Prostate gland (tissue), 2 donors: ENCODE results near the gene MEGF10. TPM values are rescaled to one million over a fixed set of nuclear protein-coding genes. Genes with fewer than 3 reads are reported as not detected.

Experiments used
- DNase-seq: peaks from one replicate; pipeline ENCODE4 v3.0.0-alpha.2; 2019; ENCODE audit warnings: low spot score
- H3K27ac ChIP-seq, 2 donors: fragments of 200-600 bp; sonication (generic); 2 replicates each; pipeline ENCODE4 v1.5.1; 2017 to 2019
- H3K27me3 ChIP-seq: fragments of 200-600 bp; sonication (generic); replicated peaks from 2 replicates; pipeline ENCODE4 v1.5.1; 2019; ENCODE audit not compliant: insufficient read depth
- H3K36me3 ChIP-seq, 2 donors: fragments of 200-600 bp; sonication (generic); 1 replicate in 1 of 2; 2 replicates in 1 of 2; pipeline versions ENCODE4 v1.5.1 to v1.8.1; 2017 to 2019
- H3K4me1 ChIP-seq: fragments of 200-600 bp; sonication (generic); replicated peaks from 2 replicates; pipeline ENCODE4 v1.5.1; 2019
- H3K4me3 ChIP-seq, 2 donors: fragments of 200-600 bp; sonication (generic); 2 replicates each; pipeline ENCODE4 v1.5.1; 2017 to 2019
- H3K9me3 ChIP-seq: fragments of 200-600 bp; sonication (generic); 2 replicates; pipeline ENCODE4 v1.5.1; 2017
- CTCF ChIP-seq, 4 experiments: fragments of 200-600 bp in 2 of 4; fragments of 450-650 bp in 2 of 4; sonication (generic) in 2 of 4; IDR thresholded peaks; 1 replicate in 3 of 4; 2 replicates in 1 of 4; pipeline ENCODE4 v1.5.1; 2016 to 2019; ENCODE audit warnings: antibody characterized with exemption in 4 of 4, mild to moderate bottlenecking in 2 of 4, moderate library complexity in 2 of 4
- POLR2A ChIP-seq: fragments of 450-650 bp; IDR thresholded peaks from one replicate; pipeline ENCODE4 v1.6.1; 2016; ENCODE audit warnings: antibody characterized with exemption, mild to moderate bottlenecking
- POLR2AphosphoS5 ChIP-seq: sonication (generic); formaldehyde crosslinking; IDR thresholded peaks from one replicate; pipeline ENCODE4 v1.6.1; 2017; ENCODE audit warnings: antibody characterized with exemption
- WGBS: methylation state at CpG from one replicate; pipeline ENCODE4 v1.1.5; 2018; 5-methylcytosine and 5-hydroxymethylcytosine counted together
- intact Hi-C: fragments of 100-400 bp; cut with DNase I; formaldehyde crosslinking; loops from one replicate; pipeline ENCODE4 v1.14.2; 2022
- total RNA-seq, 2 donors: library from RNA; depleted of rRNA; stranded (reverse); fragments of >200 nt; gene quantifications; one replicate each; pipeline ENCODE4 v1.1.0, GENCODE V29; 2016

MEGF10 gene
- total RNA-seq, 2 donors from 2014 or later, result 0.77 to 7.9 TPM

- Histone ChIP-seq H3K9me3 (no peaks in the 10 kb centered on the region), H3K4me1 (no peaks in the 10 kb centered on the region), H3K36me3 (no peaks in the 10 kb centered on the region), H3K27me3 (no peaks in the 10 kb centered on the region), H3K27ac (no peak overlapping the region), H3K4me3 (no peak overlapping the region)
- no peak for TF ChIP-seq POLR2AphosphoS5
- no peak for TF ChIP-seq CTCF (IDR thresholded peaks at IDR 0.05)
- no peak for TF ChIP-seq POLR2A
- 70% methylated on average over 10 of the region's 10 CpGs for WGBS
- intact Hi-C loops, result no loop called here
- no peak for DNase-seq
Measured at GRCh38 chr5:127409246-127409917, 118.8 kb downstream of the MEGF10 start.

GRCh38 chr5:127409921-127410675, 119.5 kb downstream of the MEGF10 start:
- H3K4me3 ChIP-seq, result no peak overlapping the region
- H3K27me3 ChIP-seq, result no peaks in the 10 kb centered on the region
- 86% methylated on average over 15 of the region's 15 CpGs for WGBS
- intact Hi-C loops, result no loop called here
- H3K27ac ChIP-seq, result no peak overlapping the region
- no peak for TF ChIP-seq POLR2A
- no peak for TF ChIP-seq POLR2AphosphoS5
- no peaks in the 10 kb centered on the region for H3K9me3 ChIP-seq
- H3K36me3 ChIP-seq, result no peaks in the 10 kb centered on the region
- no peak for DNase-seq
- H3K4me1 ChIP-seq, result no peaks in the 10 kb centered on the region

- H3K4me1 ChIP-seq, result no peaks in the 10 kb centered on the region
- TF ChIP-seq CTCF (IDR thresholded peaks at IDR 0.05) (no peak), POLR2AphosphoS5 (no peak), POLR2A (no peak)
- H3K4me3 ChIP-seq, result no peak overlapping the region
- no peaks in the 10 kb centered on the region for H3K36me3 ChIP-seq
- H3K27me3 ChIP-seq, result no peaks in the 10 kb centered on the region
- WGBS, result 80% methylated on average over 4 of the region's 4 CpGs
- H3K27ac ChIP-seq, result no peak overlapping the region
- intact Hi-C loops, result no loop called here
- DNase-seq, result no peak
- H3K9me3 ChIP-seq, result no peaks in the 10 kb centered on the region
Measured at GRCh38 chr5:127410959-127411358, 120.4 kb downstream of the MEGF10 start.

GRCh38 chr5:127411381-127411780, 120.8 kb downstream of the MEGF10 start:
- intact Hi-C loops, result no loop called here
- Histone ChIP-seq H3K9me3 (no peaks in the 10 kb centered on the region), H3K27me3 (no peaks in the 10 kb centered on the region), H3K36me3 (no peaks in the 10 kb centered on the region), H3K27ac (no peak overlapping the region), H3K4me1 (no peaks in the 10 kb centered on the region), H3K4me3 (no peak overlapping the region)
- TF ChIP-seq POLR2A (no peak), POLR2AphosphoS5 (no peak), CTCF (IDR thresholded peaks at IDR 0.05) (no peak)
- DNase-seq, result no peak
- WGBS, result 97% methylated on average over 5 of the region's 5 CpGs

- H3K9me3 ChIP-seq, result no peaks in the 10 kb centered on the region
- H3K36me3 ChIP-seq, result no peaks in the 10 kb centered on the region
- H3K27ac ChIP-seq, result no peak overlapping the region
- WGBS, result 95% methylated on average over 3 of the region's 3 CpGs
- intact Hi-C loops, result no loop called here
- no peak for DNase-seq
- no peaks in the 10 kb centered on the region for H3K27me3 ChIP-seq
- TF ChIP-seq CTCF (IDR thresholded peaks at IDR 0.05) (no peak), POLR2AphosphoS5 (no peak), POLR2A (no peak)
- no peak overlapping the region for H3K4me3 ChIP-seq
- H3K4me1 ChIP-seq, result no peaks in the 10 kb centered on the region
Measured at GRCh38 chr5:127412698-127413097, 122.1 kb downstream of the MEGF10 start.
